Cardiac muscle cell (in vitro differentiated cells and primary cell): ENCODE data around the gene MED12L. TPM values are rescaled to one million over a fixed set of nuclear protein-coding genes. Genes with fewer than 3 reads are reported as not detected.
A peak's percentile ranks its signal among the peaks of the same experiment; 100 is the strongest.

Experiments used
- DNase-seq, 2 donors: peaks; one replicate each; pipeline versions ENCODE4 v3.0.0 to v3.0.0-alpha.2; 2010 to 2017; ENCODE audit warnings: low read depth in 1 of 2, low spot score in 1 of 2
- H3K27ac ChIP-seq: fragments of 200-600 bp; sonication (generic); 2 replicates; pipeline ENCODE4 v1.5.1; 2016
- H3K27me3 ChIP-seq: fragments of 200-600 bp; sonication (generic); 2 replicates; pipeline ENCODE4 v1.6.0; 2016; ENCODE audit warnings: control low read depth
- H3K36me3 ChIP-seq: fragments of 200-600 bp; sonication (generic); 2 replicates; pipeline ENCODE4 v1.5.1; 2016; ENCODE audit warnings: control low read depth
- H3K4me1 ChIP-seq: fragments of 200-600 bp; sonication (generic); 2 replicates; pipeline ENCODE4 v1.8.1; 2017; ENCODE audit warnings: low read depth, mild to moderate bottlenecking, mixed run types
- H3K4me3 ChIP-seq: fragments of 200-600 bp; sonication (generic); 2 replicates; pipeline ENCODE4 v1.5.1; 2016; ENCODE audit warnings: mild to moderate bottlenecking
- H3K9me3 ChIP-seq: fragments of 200-600 bp; sonication (generic); 2 replicates; pipeline ENCODE4 v1.5.1; 2017; ENCODE audit warnings: low read depth, mild to moderate bottlenecking, control low read depth
- CTCF ChIP-seq: IDR thresholded peaks from 2 replicates; pipeline ENCODE4 v1.5.1; 2012; ENCODE audit warnings: low read depth, mild to moderate bottlenecking, low read length
- polyA plus RNA-seq: library from polyadenylated mRNA; unstranded; fragments of >200 nt; fragmentation: Nextera tagmentation; extraction: Ambion mirVana; gene quantifications from 2 replicates; pipeline ENCODE4 v1.2.1, GENCODE V29; 2016
- total RNA-seq: library from RNA; depleted of rRNA; stranded (reverse); fragments of >200 nt; gene quantifications from 2 replicates; pipeline ENCODE4 v1.2.3, GENCODE V29; 2016

MED12L gene
- total and polyA plus RNA-seq, 2 experiments from 2014 or later, result 1.9 to 6.9 TPM

GRCh38 chr3:151152455-151153079 lies 67.1 kb downstream of the MED12L start:
- Histone ChIP-seq H3K9me3 (no peaks in the 10 kb centered on the region), H3K4me1 (peaks cover 3% of the 10 kb centered on the region), H3K4me3 (no peak overlapping the region), H3K36me3 (no peaks in the 10 kb centered on the region), H3K27me3 (no peaks in the 10 kb centered on the region), H3K27ac (no peak overlapping the region)
- no peak for TF ChIP-seq CTCF
- no peak for DNase-seq

- DNase-seq, result no peak
- H3K27me3 ChIP-seq, result no peaks in the 10 kb centered on the region
- TF ChIP-seq CTCF, result no peak
- H3K9me3 ChIP-seq, result no peaks in the 10 kb centered on the region
- no peak overlapping the region for H3K4me3 ChIP-seq
- H3K27ac ChIP-seq, result no peak overlapping the region
- H3K36me3 ChIP-seq, result no peaks in the 10 kb centered on the region
- H3K4me1 ChIP-seq, result peaks cover 3% of the 10 kb centered on the region
These were observed 69.1 kb downstream of the MED12L start for GRCh38 chr3:151154566-151154965.

GRCh38 chr3:151155409-151156128 lies 70.1 kb downstream of the MED12L start:
- Histone ChIP-seq H3K27me3 (no peaks in the 10 kb centered on the region), H3K27ac (no peak overlapping the region)
- no peak for DNase-seq

GRCh38 chr3:151156618-151157216 lies 71.3 kb downstream of the MED12L start:
- TF ChIP-seq CTCF, result peak; percentile 60
- no peaks in the 10 kb centered on the region for H3K9me3 ChIP-seq
- H3K4me1 ChIP-seq, result peaks cover 3% of the 10 kb centered on the region
- H3K27ac ChIP-seq, result no peak overlapping the region
- peak; percentile 73 to 81 for DNase-seq
- no peaks in the 10 kb centered on the region for H3K27me3 ChIP-seq
- no peaks in the 10 kb centered on the region for H3K36me3 ChIP-seq
- H3K4me3 ChIP-seq, result no peak overlapping the region

More at GRCh38 chr3:151155409-151156128, 70.1 kb downstream of the MED12L start:
- Histone ChIP-seq H3K36me3 (no peaks in the 10 kb centered on the region), H3K4me3 (no peak overlapping the region), H3K9me3 (no peaks in the 10 kb centered on the region), H3K4me1 (peaks cover 3% of the 10 kb centered on the region)
- no peak for TF ChIP-seq CTCF

- Histone ChIP-seq H3K27me3 (no peaks in the 10 kb centered on the region), H3K27ac (no peak overlapping the region), H3K9me3 (no peaks in the 10 kb centered on the region), H3K4me3 (no peak overlapping the region), H3K4me1 (no peaks in the 10 kb centered on the region), H3K36me3 (no peaks in the 10 kb centered on the region)
- DNase-seq, result no peak
- TF ChIP-seq CTCF, result no peak
These were observed 74.3 kb downstream of the MED12L start for GRCh38 chr3:151159806-151160205.
